Measurements from ENCODE around the gene CDAN1.
A peak's percentile ranks its signal among the peaks of the same experiment; 100 is the strongest.

Gene CDAN1

DNA sequence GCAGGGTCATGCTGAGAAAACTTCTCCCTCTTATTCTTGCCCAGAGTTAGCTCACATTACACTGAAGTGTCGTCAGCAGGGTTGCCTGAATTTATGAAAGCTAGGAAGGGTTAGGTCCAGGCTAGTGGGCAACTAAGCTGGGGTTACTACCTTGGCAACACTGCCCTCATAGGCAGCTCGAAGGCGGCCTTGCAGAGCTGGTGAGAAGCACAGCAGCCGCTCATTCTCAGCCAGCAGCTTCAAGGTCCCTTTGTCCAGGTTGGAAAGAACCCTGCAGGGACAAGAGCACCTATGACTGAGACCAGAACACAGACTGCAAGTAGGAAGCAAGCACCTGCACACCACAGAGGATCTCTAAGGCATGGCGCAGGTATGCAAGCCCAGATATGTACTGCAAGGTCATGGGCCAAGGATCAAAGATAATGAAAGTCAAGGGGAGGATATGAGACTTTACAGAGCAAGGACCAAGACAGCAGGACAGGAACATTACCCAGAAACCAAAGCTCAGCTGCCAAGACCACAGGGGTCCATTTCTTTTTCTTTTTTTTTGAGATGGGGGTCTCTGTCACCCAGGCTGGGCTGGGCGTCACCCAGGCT is 2.8 kb downstream of the CDAN1 start:
- no peak for DNase-seq

GRCh38 chr15:42733027-42733426 is 3.9 kb downstream of the CDAN1 start:
- no peak for DNase-seq

DNA sequence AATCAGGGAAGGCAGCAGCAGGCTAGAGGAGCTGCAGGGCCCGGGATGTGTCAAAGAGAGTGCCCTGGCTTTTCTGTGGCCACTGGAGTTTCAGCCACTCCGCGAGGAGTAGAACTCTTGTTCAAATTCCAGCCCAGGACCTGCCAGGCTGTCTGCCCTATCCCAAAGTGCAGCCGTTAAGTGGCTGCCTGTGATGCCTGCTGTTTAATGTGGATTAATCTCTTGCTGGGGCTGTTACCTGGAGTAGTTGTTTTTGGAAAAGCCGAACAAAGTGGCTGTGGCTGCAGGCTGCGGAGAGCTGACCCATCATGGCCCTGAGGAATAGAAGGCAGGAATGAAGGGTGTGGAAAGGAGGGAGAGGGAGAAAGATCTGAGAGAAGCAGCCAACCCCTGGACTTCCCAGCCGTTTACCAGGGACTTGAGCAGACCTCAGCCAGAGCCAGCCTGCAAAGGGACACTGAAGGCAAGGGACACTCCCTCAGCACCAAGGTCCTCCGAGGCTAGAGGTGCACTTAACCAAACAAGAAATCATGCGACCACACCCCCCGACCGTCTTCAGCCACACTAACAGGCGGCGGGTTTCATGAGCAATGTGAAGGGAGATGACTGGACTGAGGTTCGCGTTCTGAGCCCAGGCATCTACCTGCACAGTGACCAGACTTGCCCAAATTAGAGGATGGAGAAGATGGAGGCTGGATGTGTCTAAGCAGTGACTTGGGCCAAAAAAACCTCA is 4.7 kb downstream of the CDAN1 start:
- DNase-seq, result no peak

DNA sequence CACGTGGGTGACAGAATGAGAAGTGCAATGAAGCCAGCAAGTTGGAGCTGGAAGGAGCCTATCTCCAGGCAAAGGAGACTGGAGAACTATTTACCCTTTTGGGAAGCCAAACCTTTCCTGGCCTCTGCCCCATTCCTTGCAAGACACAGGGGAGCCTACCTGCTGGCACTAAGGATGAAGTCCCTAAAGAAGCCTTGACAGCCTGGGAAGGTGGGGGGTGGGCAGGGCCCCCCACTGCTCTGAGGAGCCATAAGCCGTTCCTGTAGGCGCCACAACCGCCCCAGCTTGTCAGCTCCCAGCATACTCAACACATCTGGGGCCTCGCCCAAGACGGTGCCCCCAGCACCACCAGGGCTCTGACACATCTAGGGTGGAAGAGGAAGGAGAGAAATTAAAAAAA is 5.5 kb downstream of the CDAN1 start:
- no peak for DNase-seq

- no peak for DNase-seq
Observed at GRCh38 chr15:42730536-42730935, 6.4 kb downstream of the CDAN1 start.

DNA sequence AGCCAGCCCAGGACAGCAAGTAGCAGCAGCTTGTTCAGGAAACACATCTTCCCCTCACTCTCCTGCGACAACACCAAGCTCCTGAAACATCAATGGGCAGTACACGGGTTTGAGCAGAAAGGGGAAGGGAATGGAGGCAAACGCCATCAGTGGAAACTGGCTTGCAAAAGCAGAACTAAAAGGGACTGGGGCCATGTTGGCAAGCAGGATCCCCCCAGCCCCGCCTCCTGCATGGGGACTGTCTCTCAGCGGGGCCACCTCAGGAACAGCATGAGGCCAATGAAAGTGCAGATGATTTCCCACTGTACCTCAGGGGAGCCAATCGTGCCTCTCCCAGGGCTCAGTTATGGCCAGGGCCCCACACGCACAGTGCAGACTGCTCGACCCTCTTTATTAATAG is 6.8 kb downstream of the CDAN1 start:
- no peak for DNase-seq

DNA sequence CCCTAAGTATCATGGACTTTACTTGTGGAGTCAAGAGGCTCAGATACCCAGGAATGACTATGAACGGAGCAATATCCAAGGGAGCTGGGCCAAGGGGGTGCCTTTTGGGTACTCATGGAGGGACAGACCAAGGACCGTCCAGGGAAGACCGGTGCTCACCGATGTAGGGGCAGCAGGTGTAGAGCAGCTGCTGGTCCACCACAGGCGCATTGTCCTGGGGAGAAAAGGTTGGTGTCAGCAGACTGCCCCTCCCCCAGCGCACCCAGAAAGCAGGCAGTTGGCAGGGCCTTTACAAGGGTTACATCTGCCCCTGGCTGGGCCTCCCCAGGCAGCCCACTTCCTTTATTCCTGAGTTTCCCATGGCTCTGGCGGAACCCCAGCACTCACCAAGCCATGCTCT is 7.5 kb downstream of the CDAN1 start:
- no peak for DNase-seq

GRCh38 chr15:42728972-42729371 is 8.0 kb downstream of the CDAN1 start:
- no peak for DNase-seq

DNA sequence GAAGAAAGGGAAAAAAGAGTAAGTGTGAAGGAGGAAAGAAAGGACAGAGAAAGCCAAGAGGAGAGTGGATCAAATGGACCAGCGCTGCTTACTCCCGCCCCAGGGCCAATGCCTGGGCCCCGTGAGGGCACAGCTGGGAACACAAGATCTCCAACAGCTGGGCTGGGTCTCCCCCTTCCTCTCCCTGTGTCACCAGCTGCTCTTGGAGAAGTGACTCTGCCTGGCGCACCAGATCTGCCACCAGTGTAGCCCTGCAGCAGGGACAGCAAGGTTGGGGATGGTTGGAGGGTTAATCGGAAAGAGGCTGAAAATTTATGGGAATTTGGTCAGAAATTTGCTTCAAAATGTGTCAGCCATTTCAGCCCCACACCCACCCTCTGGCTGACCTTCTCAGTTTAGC is 8.4 kb downstream of the CDAN1 start:
- peak; percentile 14 for DNase-seq

DNA sequence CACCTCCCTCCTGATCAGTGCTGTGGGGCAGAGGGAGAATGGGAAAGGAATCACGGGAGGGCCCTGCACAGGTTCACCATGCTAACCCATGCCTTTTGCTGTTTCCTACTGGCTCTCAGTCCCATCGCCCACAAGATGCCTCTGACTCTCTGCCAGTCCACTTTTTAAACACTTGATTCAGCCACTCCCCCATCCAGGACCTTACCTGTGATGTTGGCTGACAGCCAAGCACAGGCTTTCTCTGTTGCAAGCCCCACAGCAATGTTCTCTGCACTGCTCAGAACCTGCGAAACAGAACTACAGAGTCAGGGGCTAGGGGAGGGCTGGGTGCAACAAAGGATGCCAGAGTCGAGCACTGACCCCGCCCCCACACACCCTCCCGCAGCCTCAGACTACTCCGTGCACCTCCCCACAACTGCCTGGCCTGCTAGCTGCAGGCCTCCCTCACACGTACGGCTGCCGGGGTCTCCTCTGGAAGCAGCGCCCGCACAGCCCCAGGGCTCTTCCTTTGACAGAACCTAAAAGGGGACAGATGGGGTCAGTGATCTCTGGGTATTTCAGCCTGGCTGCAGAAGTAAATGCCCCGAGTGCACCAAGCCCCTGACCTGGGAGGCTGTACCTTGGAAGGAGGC is 9.1 kb downstream of the CDAN1 start:
- DNase-seq, result no peak

DNA sequence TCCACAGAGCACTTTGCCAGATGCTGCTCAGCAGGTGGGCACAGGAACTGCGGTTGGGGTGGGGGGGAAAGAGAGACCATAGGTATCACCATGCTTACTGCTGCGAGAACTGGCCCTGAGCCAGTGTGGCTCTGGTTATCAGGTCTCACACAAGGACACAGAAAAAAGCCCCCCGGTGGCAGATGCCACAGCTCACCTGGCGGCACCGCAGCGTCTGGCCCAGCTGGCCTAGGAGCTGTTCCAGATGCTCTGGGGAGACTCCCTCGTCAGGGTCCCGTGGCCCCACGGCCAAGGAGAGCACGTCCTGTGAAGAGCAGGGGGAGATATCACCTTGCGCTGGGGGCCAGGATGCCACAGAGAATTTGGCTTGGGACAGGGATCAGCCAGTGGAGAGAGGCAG is 10.8 kb downstream of the CDAN1 start:
- DNase-seq, result peak; percentile 96

- DNase-seq, result no peak
Observed at GRCh38 chr15:42725331-42725903, 11.5 kb downstream of the CDAN1 start.

DNA sequence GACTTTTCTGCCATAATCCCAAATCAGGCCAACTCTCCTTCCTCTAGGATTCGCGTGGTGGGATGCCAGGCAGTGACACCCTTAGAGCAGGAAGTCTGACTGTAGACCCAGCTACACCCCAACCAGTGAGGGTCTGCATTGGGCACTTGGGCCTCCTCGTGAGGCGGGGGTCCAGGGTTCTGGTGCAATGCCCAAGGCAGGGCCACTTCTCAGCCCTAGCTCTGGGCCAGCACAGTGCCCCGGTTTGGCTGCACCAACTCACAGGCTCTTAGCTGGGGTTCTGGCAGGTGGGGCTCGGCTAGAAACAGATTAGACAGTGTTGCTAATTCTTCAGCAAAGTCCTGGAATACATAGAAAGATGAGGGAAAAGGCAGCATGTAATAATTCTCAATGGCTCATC is 12.7 kb downstream of the CDAN1 start:
- DNase-seq, result no peak

GRCh38 chr15:42723068-42723467 is 13.9 kb downstream of the CDAN1 start:
- DNase-seq, result no peak

DNA sequence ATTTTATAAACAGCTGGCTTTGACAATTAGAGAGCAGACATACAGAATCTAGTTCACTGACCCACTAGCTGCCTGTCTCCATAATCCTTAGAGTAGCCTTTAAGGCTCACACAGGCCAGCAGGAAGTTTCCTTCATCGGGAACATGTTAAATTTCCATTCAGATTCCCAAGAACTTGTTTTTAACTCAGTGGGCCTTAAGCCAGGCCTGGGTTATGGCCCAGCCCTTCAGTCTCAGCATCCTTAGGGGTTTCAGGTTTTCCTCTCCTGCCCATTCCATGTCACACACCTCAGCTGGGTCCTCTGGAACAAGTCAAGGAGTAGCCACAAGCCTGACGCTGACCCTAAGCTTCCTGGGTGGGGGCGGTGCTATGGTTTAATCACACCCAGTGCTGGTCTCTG is 15.0 kb downstream of the CDAN1 start:
- no peak for DNase-seq

GRCh38 chr15:42721016-42721415 is 15.9 kb downstream of the CDAN1 start:
- no peak for DNase-seq

GRCh38 chr15:42720071-42720470 is 16.9 kb downstream of the CDAN1 start:
- DNase-seq, result no peak

DNA sequence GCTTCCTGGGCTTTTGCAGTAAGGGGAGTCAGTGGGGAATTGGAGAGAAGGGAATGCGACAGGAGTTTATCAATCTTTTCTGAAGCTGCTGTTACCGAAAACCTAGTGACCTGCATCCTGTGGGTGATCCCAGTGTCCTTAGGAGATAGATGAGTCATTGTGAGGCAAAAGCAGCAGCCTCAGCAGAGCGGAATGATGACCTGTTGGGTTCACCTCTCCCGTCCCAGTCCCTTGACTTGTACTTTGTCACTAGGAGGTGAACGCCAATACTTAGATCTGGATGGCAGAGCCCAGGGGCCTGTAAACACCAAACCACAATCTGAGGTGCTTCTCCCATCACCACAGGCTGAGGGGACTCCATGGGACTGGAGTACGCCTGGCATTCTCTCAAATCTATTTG is 17.9 kb downstream of the CDAN1 start:
- DNase-seq, result no peak

DNA sequence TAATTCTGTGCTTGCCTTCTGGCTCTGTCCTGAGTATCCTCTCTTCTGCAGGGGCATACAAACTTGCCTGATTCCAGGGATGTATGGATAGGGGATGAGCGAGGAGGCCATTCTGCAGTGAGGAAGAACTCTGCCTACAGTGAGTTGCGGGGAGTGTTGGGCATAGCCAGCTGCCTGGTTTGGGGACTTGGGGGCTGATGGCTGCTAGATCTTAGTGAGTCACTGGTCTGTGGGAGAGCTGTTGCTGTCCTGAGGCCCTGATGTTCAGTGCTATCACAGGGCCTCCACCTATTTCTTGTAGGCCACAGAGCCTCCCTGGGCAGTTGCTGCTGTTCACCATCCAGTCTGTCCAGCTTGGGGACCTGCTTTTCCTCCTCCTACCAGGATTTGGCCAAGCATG is 20.3 kb downstream of the CDAN1 start:
- no peak for DNase-seq

DNA sequence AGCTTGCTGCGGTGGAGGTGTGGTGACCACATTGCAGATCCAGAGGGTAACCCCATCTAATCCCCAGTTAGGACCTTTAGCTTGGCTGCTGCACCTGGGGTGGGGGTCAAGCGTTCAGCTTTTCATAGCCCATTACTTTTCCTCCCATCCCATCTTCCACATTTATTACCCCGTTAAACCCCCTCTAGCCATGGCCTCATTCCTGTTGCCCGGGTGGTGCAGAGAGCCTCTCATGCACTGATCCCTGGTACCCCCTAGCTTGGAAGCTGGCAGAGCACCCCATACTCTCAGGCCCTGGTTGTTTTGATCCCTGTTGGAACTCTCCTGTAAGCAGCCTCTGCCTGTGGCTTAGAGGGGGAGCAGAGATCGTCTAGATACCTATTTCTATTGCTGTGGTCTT is 20.8 kb downstream of the CDAN1 start:
- DNase-seq, result no peak

GRCh38 chr15:42712584-42712983 is 24.3 kb downstream of the CDAN1 start:
- DNase-seq, result no peak

DNA sequence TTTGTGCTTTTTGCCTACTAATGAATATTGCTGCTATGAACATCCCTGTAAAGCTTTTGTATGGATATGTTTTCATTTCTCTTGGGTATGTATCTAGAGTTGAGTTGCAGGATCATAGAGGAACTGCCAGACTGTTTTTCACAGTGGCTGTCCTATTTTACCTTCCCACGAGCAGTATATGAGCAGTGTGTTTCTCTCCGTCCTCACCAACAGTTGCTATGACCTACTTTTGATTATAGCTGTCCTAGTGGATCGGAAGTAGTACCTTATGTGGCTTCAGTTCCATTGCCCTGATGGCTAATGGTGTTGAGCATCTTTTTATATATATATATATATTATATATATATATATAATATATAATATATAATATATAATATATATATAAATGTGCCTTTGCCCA is 25.2 kb downstream of the CDAN1 start:
- DNase-seq, result no peak

DNA sequence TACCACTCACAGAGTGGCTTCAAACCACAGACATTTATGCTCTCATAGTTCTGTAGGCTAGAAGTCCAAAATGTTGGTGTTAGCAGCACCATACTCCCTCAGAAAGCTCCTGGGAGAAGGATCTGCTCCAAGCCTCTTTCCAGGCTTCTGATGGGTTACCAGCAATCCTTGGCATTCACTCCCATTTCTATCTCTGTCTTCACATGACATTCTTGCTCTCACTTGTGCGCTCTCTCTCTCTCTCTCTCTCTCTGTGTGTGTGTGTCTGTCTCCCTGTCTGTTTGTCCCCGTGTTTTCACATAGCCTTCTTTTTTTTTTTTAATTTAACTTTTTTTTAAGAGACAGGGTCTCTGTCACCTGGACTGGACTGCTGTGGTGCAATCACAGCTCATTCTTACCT is 26.3 kb downstream of the CDAN1 start:
- DNase-seq, result no peak

DNA sequence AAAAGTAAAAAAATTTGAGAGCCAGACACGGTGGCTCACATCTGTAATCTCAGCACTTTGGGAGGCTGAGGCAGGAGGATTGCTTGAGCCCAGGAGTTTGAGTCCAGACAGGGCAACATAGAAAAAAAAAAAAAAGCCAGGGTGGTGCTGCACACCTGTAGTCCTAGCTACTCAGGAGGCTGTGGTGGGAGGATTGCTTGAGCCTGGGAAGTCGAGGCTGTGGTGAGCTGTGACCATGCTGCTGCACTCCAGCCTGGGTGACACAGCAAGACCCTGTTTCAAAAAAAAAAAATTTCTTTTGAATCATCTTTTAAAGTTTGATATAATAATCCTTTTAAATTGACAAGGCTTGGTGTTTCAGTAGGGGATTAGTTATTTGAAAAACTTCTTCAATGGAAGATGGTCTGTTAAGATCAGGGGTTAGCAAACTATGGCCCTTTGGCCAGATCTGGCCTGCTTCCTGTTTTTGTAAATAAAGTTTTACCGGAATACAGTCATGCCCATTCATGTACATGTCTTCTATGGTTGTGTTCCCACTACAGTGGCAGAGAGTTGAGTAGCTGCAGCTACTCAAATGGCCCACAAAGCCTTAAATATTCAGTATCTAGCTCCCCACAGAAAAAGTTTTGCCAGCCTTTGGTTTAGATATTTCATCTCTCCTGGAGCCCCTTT is 28.9 kb downstream of the CDAN1 start:
- DNase-seq, result no peak
